Kidney (tissue), 14 donors: ENCODE results near the gene OR51B5. TPM values are rescaled to one million over a fixed set of nuclear protein-coding genes. Genes with fewer than 3 reads are reported as not detected.
A peak's percentile ranks its signal among the peaks of the same experiment; 100 is the strongest.

Source experiments
- DNase-seq, 5 donors: peaks; one replicate each; pipeline ENCODE4 v3.0.0-alpha.2; 2013 to 2020
- FAIRE-seq: peaks from 2 replicates; lab custom pipeline; 2012; peaks lifted over from hg19 to GRCh38; lab: Jason Lieb, UNC
- H3K27ac ChIP-seq, 2 donors: one replicate each; pipeline ENCODE4 v1.7.0; 2013; ENCODE audit warnings: low read depth in 2 of 2, low read length in 2 of 2, inconsistent platforms in 1 of 2
- H3K27me3 ChIP-seq: one replicate; pipeline ENCODE4 v1.7.1; 2013; ENCODE audit warnings: low read length, inconsistent platforms; ENCODE audit not compliant: control insufficient read depth, insufficient read depth
- H3K36me3 ChIP-seq, 3 donors: one replicate each; pipeline versions ENCODE4 v1.7.0 to v1.7.1; 2013; ENCODE audit warnings: low read length in 3 of 3, control low read depth in 1 of 3, inconsistent platforms in 1 of 3; ENCODE audit not compliant: insufficient read depth in 3 of 3, control insufficient read depth in 2 of 3
- H3K4me1 ChIP-seq, 3 donors: one replicate each; pipeline versions ENCODE4 v1.7.0 to v1.7.1; 2013; ENCODE audit warnings: low read length in 3 of 3, inconsistent platforms in 1 of 3, low read depth in 1 of 3; ENCODE audit not compliant: control insufficient read depth in 2 of 3, insufficient read depth in 2 of 3
- H3K4me3 ChIP-seq, 3 donors: one replicate each; pipeline versions ENCODE4 v1.7.0 to v1.8.1; 2013; ENCODE audit warnings: low read length in 3 of 3, control low read depth in 1 of 3, inconsistent platforms in 1 of 3
- H3K9ac ChIP-seq, 3 donors: one replicate each; pipeline versions ENCODE4 v1.7.0 to v1.7.1; 2013; ENCODE audit warnings: low read length in 3 of 3, control low read depth in 1 of 3, inconsistent platforms in 1 of 3
- H3K9me3 ChIP-seq, 3 donors: one replicate each; pipeline versions ENCODE4 v1.7.0 to v1.7.1; 2013; ENCODE audit warnings: low read length in 3 of 3, control low read depth in 1 of 3, inconsistent platforms in 1 of 3; ENCODE audit not compliant: control insufficient read depth in 2 of 3, insufficient read depth in 1 of 3
- intact Hi-C: fragments of 100-400 bp; cut with DNase I; formaldehyde crosslinking; loops from one replicate; pipeline ENCODE4 v1.11.1; 2022
- polyA plus RNA-seq: library from polyadenylated mRNA; stranded (reverse); fragments of 350-450 nt; fragmentation: Illumina TruSeq; extraction: RNeasy Lipid Tissue Mini Kit (QIAGEN cat#74804); gene quantifications from one replicate; pipeline ENCODE4 v1.2.3, GENCODE V29; 2014; ENCODE audit warnings: low read depth, low replicate concordance; ENCODE audit not compliant: insufficient read depth
- total RNA-seq: library from RNA; stranded (reverse); fragmentation: NEBNext Ultra II Directional; extraction: Animal tissue kit (Norgen Biotek cat#: 25700); gene quantifications from one replicate; pipeline ENCODE4 v1.2.1, GENCODE V29; 2021
- TF ChIP-seq, protein P1 (sequence below): IDR thresholded peaks from 3 replicates; pipeline ENCODE4 v1.5.1; 2012; ENCODE audit warnings: mild to moderate bottlenecking, moderate library complexity, borderline replicate concordance; ENCODE audit not compliant: insufficient read depth; ENCODE audit errors: extremely low read depth
- donor health status: control.
- donor health status: control.
- donor health status: control.
- donor health status: control.
- donor health status: control.
- donor health status: DM: yes; HTN: yes; CAD: no.
- donor health status: Normal renal cell carcinoma (clear cell type).

The OR51B5 gene
- total and polyA plus RNA-seq, 2 donors from 2014 or later, result not detected

GRCh38 chr11:5310423-5310822 is 32.9 kb downstream of the OR51B5 start:
- Histone ChIP-seq H3K36me3 (no peaks in the 10 kb centered on the region), H3K27me3 (no peaks in the 10 kb centered on the region), H3K4me1 (no peaks in the 10 kb centered on the region), H3K4me3 (no peak overlapping the region), H3K27ac (no peak overlapping the region), H3K9me3 (no peaks in the 10 kb centered on the region), H3K9ac (no peak overlapping the region)
- intact Hi-C loops, result no loop called here
- TF ChIP-seq, protein P1, sequence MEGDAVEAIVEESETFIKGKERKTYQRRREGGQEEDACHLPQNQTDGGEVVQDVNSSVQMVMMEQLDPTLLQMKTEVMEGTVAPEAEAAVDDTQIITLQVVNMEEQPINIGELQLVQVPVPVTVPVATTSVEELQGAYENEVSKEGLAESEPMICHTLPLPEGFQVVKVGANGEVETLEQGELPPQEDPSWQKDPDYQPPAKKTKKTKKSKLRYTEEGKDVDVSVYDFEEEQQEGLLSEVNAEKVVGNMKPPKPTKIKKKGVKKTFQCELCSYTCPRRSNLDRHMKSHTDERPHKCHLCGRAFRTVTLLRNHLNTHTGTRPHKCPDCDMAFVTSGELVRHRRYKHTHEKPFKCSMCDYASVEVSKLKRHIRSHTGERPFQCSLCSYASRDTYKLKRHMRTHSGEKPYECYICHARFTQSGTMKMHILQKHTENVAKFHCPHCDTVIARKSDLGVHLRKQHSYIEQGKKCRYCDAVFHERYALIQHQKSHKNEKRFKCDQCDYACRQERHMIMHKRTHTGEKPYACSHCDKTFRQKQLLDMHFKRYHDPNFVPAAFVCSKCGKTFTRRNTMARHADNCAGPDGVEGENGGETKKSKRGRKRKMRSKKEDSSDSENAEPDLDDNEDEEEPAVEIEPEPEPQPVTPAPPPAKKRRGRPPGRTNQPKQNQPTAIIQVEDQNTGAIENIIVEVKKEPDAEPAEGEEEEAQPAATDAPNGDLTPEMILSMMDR, result no peak
- FAIRE-seq (peak; percentile 6), DNase-seq (no peak)

DNA sequence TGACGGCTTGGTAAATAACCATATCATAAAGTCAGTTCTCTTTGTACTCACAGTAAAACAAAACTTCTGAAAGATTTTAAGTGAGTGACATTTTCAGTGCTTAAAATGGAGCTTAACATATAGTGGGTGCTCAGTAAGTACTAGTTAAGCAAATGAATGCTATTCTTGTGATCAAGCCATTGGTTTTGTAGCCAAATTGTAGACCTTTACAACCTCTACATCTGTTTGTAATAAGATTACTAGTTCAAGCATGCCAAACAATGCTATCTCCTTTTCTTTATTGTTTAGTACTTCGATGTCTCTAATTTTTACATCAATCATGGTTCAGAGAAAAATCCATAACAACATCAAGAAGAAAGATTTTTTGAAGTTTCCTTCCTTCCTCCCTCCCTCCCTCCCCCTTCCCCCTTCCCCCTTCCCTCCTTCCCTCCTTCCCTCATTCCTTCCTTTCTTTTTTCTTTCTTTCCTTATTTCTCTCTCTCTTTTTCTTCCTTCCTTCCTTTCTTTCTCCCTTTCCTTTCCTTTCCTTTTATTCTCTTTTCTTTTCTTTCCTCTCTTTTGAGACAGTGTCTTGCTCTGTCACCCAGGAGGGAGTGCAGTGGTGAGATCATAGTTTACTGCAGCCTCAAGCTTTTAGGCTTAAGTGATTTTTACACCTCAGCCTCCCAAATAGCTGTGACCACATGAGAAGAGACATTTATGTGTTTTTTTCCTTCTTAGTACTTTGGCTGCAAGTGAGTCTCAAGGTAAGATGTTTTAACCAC is 35.9 kb downstream of the OR51B5 start:
- H3K36me3 ChIP-seq, result no peaks in the 10 kb centered on the region
- H3K4me3 ChIP-seq, result no peak overlapping the region
- H3K9ac ChIP-seq, result no peak overlapping the region
- TF ChIP-seq, protein P1, result no peak
- no peak overlapping the region for H3K27ac ChIP-seq
- no peaks in the 10 kb centered on the region for H3K27me3 ChIP-seq
- intact Hi-C loops, result no loop called here
- DNase-seq, result no peak
- no peaks in the 10 kb centered on the region for H3K9me3 ChIP-seq
- H3K4me1 ChIP-seq, result no peaks in the 10 kb centered on the region
- FAIRE-seq, result no peak

DNA sequence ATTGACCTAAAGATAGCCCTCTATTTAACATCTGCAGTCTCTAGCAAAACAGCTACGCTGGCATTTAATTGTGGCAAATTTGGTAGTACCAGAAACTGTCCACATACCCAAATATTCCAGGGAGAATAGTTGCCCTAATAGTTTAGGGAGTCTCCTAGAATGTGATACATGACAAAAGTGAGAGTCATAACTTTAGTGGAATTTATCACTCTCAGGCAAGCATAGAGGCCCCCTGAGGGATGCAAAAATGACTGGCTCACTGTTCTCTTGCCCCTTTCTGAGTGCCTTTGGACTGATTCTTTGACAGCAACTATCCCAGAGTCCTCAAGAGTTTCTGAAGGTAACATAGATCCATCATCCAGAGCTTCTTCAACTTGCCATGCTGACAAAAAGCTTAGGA is 39.3 kb downstream of the OR51B5 start:
- Histone ChIP-seq H3K27ac (no peak overlapping the region), H3K4me3 (no peak overlapping the region), H3K9ac (no peak overlapping the region), H3K27me3 (no peaks in the 10 kb centered on the region), H3K9me3 (no peaks in the 10 kb centered on the region), H3K36me3 (no peaks in the 10 kb centered on the region), H3K4me1 (no peaks in the 10 kb centered on the region)
- DNase-seq (no peak), FAIRE-seq (no peak)
- TF ChIP-seq, protein P1, result no peak
- intact Hi-C loops, result no loop called here
